ENCODE measurements around the gene TMEM119.

Gene TMEM119

DNA sequence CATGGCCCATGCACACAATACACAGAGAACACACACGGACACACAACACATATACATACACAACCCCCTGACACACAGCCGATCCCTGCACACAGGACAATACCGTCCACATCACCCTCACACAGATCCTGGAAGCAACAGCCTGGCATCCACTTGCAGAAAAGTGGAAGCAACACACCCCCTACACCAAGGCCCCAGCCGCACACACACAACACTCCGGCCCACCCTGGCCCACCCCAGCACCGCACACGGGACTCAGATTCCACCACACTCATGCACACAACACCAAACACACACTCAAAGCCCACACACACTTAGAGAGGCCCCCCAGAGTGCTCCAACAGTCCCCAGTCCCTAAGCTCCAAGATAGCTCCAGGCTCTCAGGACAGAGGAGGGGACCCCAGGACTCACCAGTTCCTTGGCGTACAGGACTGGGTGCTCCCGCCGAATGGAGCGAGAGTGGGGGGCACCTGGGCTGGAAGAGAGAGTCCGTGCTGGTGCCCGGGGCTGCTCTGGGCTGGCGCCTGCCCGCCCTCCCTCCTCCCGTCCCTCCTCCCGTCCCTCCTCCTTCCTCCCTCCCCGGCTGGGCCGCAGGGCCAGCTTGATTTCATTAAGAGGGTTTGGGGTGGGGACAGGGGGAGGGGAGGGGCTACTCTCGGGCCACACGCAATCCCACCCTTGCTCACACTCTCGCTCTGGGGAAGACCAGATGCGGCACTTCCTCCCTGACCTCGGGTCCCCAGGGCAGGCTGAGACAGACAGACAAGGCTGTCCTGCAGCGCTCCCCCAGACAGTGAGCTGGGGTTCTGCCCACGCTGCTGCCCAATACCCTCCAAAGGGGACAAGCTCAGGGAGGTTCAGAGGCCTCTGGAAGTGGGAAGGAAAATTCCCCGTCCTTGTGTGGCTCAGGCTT lies at the start of gene TMEM119:
TMEM119 (minus strand) TSS at position 526 of the 913 bp plus-strand sequence. CDS start 5,701 bp downstream, outside the sequence.
- DNase-seq: no peak

- DNase-seq: peak; percentile 12 to 22
Measured at GRCh38 chr12:108646600-108647579, 49.0 kb upstream of the TMEM119 start.

DNA sequence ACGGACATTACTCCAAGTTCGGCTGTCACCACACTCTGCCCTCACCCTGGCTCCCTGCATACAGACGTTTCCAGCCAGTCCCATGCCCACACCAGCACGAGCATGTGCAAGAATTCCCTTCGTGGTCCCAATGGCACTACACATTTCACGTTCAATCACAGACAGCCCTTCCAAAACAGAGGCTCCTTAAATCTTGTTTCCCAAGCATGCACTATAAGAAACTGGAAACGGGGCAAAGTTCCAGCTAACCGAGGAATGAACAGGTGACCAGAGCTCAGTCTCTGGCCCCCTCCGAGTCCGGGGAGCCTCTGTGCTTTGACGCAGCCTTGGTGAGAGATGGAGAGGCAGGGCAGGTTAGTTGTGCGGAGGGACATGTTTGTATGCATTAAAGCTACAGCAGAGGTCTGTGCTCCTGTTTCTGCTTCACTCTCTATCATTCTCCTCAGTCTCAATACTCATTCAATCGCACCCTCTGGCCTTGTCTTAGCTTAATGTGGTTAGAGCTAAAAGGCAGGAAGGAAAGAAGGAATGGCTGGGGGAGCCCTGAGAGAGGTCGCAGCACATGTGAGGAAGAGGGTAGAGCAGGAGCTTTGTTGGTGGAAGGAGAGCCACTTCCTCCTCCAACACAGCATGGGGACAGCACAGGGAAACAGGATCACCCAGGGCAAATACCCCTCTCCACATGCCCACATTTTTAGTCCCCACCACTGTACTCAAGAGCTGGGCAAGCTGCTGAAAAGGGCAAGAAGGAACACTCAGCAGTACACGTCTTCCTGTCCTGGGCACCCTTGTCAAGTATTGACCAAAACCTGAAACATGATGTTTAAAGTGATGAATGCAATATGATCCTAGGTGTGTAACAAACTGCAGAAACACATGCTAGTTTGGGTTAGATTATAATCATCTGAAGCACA lies 48.1 kb upstream of the TMEM119 start:
- no peak for DNase-seq

GRCh38 chr12:108644811-108645120 lies 46.9 kb upstream of the TMEM119 start:
- DNase-seq: no peak

DNA sequence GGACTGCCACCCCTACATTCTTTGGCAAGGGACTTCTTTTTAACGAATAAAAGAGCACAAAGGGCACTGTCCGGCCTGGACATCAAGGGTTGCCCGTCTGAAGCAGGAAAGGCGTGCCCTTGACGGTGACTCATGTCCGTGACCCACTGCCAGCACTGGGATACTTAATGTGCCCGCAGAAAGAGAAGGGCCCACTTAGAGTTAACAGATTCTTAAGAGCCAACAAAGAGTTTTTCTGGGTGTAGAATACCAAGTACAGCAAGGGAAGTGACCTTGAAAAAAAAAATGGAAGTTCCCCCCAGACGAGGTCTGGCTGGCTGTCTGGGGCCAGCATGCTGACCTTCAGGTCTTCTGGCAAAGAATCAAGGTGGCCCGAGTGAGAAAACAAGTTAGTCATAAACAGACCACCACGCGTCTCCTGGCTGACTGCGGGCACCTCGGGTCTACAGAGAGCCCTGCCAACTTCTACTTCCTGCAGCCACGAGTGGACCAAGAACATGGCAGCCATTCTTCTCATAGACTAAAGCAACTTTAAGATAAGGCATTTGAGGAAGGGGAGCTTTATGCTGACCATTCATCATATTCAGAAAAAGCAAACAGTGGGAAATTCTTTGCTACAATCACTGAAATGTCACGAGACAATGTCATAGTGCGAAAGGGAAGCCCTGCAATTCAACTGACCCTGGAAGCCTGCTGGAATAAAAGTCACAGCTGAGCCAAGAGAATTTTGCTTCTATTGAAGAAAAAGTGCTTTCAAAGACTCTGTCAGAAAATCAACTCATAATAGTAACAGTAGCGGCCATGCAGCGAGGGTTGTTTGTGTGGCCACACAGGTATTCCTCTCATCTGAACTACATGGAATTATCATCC lies 46.3 kb upstream of the TMEM119 start:
- no peak for DNase-seq

DNA sequence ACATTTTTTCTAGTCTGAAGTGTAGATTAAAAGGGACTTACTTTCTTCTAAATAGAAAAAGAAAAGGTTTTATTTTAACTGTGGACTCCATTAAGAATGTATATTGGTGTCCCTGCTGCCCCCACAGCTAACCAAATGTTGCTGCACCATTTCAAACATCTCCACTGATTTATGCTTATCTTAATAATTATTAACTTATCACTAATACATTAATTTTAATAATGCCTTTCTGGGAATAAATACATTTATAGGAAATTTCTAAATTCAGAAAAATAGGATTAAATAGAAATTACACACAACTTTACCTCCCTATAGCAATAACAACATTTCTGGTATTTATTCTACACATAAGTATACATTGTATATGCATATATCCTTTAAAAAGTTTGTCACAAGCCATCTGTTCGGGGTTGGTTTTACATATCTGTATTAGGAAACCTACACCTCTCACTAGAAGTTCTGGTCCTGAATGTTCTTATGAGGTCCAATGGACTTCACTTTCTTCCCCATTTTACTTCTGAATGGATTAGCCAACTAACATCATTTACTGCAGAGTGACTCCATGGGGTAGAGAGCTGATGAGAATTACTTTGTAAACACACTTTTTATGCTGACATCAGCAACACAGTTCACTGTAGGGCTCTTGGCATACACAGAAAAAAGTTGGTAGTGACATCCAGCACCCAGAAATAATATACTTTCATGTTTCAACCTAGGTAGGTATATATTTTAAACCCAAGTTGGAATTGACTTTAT lies 45.2 kb upstream of the TMEM119 start:
- DNase-seq: no peak

DNA sequence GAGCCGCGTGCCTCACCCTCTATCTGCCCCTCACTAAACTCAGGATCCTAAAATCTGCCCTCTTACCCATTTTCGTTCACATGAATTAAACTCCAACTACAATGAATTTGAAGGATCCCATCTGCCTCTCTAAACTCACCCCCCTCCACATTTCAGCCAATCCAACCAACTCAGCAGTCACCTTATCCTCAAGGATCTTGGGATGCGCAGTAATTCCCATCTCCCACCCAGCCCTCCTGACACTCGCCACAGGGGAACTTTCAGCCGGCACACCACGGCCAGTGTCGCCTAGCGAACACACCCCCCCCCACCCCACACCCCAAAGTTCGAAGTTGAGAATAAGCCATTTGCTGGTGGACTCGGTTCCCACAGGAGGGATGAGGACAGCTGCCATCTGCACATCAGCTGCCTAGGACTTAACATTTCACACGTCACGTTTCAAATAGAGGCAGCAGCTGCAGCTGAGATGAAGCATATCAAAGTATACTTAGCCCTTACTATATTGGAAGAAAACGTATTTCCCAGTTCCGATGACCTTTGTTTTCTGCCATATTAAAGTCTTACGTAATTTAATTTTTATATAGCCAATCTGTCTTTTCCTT lies 44.5 kb upstream of the TMEM119 start:
- DNase-seq: no peak

- peak; percentile 19 to 20 for DNase-seq
Measured at GRCh38 chr12:108641446-108642268, 43.8 kb upstream of the TMEM119 start.

DNA sequence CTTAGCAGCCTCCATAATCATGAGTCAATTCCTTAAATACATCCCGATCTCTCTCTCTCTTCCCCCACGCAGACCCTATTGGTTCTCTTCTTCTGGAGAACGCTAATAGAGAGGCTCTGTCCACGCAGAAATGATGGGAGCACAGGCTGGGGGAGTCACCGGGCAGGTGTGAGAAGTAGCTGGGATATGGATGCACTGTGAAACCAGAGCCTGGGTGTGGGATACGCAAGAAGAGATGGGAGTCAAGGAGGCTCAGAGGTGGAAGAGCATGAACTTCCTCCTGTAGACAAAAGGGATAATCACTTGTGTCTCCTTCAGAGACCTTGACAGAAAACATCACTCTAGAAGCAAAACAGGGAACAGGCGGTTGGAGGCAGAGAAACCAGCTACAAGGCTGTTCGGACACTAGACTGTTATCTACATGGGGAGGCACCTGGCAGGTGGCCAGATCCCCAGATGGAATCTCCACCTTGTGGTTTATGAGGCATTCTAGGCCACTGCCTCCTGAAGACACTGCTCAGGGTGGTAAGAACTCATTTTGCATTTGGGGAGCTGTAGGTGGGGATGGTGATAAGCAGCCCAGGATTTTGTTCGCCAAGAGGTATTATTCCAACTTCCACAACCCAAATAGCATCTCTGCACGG lies 43.0 kb upstream of the TMEM119 start:
- DNase-seq: no peak

DNA sequence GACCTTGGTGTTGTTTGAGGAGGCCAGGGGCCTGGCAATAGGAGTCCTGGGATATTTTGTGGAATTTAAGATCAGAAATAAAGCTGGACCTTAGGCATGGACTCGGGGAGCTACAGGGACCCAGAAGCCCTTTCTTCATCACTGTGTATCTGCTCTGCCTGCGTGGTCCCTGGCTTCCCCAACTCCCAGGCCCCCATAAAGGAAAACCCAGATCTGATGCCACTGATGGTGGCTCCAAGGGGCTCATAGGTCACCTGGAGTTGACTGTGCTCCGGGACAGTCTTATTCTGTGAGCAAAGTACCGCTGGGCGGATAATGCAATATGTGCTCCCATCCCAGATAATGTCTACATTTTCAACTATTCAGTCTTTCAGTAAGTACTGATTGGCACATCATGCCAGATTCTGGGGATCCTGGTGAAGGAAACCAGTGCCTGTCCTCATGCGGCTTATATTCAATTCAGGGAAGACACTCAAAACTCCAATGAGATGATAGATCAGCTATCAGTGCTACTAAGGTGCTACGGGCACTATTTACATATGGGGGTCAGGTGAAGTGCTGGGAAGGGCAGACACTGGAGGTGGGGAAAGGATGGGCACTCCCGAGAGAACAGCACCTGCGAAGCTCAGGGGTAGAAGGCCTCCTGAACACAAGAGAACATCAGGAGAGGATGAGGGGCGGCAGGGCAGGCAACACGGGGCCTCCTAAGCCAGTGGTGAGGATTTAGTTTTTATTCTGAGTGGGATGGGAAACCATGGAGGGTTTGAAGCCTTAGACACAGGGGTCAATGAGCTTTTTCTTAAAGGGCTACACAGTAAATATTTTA lies 41.3 kb upstream of the TMEM119 start:
- DNase-seq: no peak

GRCh38 chr12:108638141-108638827 lies 40.4 kb upstream of the TMEM119 start:
- DNase-seq: no peak

DNA sequence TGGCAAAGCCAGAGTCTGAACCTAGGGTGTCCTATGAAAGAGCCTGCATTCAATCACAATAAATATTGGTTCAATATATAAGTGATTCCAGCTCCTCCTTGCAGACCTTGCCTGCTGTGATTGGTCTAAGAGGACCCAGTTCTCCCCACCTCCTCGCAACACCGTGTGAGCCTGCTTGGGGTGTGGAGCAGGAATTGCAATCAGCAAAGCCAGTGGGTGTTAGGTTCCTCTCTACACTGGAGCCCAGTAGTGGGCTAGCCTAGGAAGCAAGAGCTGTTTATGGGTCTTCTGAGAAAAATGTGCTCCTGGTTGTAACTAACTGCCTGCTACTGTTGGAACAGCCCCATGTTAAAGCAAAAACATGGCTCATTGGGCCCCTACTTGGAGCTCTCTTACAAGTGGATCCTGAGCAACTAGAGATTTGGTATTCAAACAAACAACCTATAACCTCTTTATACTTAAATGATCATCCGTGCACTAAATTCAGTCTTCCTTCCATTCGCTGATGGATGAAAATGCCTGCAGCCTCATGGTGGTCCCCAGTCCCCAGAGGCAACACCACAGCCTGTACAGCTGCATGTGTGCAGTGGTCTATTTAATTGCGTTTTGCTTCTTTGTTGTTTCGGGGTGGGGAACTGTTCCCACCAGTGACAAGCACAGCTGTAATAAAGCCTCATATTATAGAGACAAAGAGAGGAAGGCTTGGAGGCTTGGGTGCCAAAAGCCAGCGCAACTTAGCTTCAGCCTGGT lies 39.5 kb upstream of the TMEM119 start:
- DNase-seq: no peak

GRCh38 chr12:108635997-108636808 lies 38.3 kb upstream of the TMEM119 start:
- DNase-seq: no peak

DNA sequence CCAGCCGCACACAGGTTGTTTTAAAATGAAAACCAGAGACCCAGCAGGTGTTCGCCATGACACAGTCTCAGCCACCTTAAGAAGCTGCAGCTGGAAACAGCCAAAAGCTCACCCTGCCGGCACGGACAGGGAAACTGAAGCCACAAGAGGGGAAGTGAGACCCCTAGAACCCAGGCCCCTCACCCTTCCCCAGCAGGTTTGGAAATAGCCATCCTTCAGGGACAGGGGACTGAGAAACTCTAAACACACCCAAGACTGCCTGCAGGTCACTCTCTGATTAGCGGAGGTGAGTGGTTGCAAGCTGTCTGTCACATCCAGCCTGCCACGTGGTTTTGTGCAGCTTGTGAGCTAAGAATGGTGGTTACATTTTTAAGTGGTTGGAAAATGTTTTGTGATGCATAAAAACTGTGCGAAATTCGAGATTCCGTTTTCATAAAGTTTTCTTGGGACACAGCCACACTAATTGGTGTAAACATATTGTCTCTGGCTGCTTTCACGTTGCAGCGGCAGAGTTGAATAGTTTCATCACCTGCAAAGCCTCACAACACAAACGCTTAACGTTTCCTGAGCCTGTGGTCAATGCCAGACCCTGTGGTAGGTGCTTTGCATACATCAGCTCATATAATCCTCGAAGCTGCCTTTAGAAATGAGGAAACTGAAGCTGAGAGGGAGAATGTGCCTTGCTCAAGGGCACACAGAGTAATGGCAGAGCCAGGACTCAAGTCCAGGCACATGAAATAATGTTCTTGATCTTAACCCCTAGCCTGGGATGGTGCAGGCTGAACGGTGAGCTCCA lies 37.5 kb upstream of the TMEM119 start:
- peak; percentile 95 for DNase-seq

DNA sequence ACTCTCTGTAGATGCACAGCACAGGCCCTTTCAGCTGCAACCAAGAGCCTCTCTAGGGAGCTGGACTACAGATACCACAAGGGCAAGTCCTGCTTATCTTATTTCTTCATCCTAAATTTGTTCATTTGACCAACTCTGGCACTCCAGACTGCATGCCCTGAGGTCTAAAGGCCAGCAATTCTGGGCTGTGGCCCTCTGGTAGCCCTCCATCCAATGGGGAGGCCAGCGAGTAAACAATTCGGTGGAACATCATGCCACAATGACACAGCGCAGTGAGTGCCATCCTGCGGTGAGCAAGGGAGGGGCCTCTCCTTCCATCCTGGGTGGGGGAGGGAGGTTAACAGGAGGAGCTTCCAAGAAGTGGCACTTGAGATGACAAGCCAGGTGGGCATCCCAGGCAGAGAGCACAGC lies 36.5 kb upstream of the TMEM119 start:
- peak; percentile 74 to 75 for DNase-seq
